GM21786 (cell line): ENCODE data around the gene SRPK2.
"Not testable (repeated sequence)": the region's sequence is repeated elsewhere in the genome, so short reads cannot be mapped to it uniquely, and the experiment has no call there.

Experiments
- ATAC-seq: cut with Tn5 transposase; IDR thresholded peaks from one replicate; pipeline ENCODE4 v1.9.1; 2021; ENCODE audit not compliant: unreplicated experiment

SRPK2 gene

DNA sequence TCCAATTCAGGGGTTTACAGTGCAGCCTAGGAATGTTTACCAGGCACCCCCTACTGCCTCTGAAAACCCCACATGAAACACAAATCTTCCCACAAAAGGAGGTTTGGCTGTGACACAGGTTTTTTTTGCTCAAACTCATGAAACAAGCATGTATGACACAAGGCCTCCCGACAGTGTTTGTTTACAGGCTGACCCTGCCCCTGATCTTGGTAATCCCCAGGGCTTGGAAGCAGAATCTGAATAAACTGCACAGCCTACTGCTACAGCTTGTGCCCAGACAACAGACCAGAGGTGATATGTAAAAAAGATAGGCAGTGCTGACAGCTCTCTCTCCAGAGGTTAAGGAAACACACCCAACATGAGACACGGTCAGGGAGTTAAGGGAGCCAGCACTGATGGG lies 190.5 kb downstream of the SRPK2 start:
- ATAC-seq = no peak

DNA sequence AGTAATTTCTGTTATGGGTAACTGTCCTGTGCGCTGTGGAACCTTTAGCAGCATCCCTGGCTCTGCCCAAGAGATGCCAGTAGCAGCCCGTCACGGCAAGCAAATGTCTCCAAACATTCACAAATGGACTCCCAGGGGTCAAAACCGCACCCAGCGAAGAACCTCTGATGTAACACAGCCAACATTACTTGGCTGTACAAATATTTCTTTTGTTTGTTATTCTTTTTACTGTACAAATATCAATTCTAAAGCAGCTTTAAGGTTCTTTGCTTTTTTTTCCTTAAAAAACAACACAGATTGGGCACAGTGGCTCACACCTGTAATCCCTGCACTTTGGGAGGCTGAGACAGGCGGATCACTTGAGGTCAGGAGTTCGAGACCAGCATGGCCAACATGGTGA lies 192.2 kb downstream of the SRPK2 start:
- ATAC-seq = no peak

DNA sequence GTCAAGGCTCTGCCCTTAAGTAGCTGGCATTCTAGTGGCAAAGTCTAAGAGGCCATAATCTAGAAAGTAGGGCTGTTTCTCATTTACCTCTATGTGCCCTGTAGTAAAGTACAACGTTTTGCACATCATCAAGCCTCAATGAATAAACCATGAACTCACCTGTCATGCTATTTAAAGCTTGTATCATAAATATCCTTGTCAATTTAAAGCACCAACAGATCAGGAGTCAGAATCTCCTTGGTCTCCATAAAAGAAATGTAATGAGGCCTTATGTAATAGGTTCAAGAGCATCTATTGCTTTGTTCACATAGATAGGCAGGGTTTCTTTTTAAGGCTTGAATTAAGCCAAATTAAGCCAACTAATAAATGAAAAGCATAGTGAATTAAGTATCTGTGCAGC lies 192.8 kb downstream of the SRPK2 start:
- no peak for ATAC-seq

DNA sequence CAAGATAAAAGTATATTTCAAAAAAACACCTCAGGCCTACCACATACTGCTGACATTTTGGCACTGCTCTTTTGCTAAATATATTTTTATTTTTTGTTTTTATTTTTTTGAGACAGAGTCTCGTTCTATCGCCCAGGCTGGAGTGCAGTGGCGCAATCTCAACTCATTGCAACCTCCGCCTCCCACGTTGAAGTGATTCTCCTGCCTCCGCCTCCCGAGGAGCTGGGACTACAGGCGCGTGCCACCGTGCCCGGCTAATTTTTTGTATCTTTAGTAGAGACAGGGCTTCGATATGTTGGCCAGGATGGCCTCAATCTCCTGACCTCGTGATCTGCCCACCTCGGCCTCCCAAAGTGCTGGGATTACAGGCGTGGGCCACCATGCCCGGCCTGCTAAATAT lies 193.8 kb downstream of the SRPK2 start:
- not testable (repeated sequence) for ATAC-seq

DNA sequence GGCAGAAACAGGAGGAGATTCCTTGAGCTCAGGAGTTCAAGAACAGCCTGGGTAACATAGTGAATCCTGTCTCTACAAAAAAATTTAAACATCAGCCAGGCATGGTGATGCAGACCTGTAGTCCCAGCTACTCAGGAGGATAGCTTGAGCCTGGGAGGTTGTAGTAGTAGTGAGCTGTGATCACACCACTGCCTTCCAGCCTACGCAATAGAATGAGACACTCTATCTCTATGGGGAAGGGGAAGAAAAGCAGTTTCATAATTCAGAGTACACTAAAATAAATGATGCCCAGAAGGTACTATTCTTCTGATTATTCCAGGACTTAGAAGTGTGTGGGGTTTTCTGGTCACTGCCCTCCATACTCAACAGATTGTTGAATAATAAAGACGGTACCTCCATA lies 197.4 kb downstream of the SRPK2 start:
- ATAC-seq = no peak

DNA sequence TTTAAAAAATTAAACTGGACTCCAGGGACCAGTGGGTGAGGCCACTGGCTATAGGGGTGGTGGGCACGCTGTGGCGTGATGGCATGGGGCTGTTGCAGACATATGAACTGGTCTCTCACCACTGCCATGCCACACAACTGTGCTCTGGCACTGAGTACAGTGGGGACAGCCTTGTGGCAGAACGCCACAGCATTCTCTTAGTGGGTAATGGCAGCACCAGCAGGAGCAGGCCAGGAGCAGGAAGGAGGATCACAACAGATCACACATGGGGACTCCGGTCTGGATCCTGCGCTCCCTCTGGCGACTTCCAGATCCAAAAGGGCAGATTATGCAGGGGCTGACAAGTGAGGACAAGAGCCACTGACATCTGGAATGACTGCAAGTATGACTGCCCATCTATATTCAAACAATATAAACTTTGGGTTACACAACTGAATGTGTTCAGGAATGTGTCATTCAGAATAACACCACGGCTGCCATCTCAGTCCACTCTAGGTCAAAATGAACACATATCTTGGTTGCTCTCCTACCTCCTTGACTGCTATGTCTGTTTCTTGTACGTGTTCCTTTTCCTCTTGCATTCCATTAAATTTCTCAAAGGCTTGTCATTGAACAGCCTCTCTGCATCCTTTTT lies 198.7 kb downstream of the SRPK2 start:
- ATAC-seq = no peak

DNA sequence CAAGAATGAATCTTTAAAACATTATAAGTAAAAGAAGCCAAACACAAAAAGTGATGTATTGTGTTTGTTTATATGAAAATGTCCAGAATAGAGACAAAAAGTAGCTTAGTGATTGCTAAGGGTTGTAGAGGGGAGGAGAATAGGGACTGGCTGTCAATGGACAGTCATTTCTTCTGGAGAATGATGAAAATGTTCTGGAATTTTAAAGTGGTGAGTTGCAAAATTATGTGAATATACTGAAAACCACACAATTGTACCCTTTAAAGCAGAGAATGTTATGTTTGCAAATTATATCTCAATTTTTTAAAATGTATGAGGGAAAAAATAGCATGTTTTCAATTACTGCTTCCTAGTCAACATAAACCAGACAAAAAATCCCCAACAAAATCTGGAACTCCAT lies 200.5 kb downstream of the SRPK2 start:
- ATAC-seq = no peak

DNA sequence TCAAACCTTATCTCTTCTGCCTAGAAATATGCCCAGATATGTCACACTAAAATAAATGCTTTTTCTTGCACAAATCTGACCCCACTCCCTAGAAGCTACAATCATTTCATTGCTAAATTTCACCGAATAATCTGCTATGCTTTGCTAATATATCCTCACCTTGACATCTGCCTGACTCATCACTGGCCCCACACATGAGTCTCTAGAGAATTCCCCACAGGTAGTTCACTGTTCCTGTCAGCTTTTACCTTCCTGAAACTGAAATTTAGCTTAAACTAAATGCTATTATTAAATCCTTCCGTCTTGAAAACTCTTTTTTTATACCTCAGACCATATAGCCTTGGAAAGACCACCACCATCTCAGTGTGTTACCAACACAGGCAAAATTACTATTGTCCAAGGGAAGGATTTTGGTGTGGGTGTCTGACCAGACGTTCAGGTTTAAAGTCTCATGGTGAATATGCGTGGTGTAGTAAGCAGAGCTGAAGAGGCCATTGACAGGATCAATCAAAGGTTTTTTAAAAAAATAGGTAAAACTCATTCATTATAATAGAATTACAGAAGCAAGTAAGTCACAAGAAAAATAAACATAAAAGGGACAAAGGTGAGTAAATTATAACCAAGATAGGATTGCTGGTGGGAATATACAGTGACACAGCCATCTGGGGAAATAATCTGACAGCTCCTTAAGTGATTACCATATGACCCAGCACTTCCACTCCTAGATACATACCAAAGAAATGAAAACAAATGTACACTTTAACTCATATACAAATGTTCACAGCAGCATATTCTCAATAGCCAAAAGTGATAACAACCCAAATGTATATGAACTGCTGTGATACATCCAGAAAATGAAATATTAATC lies 201.2 kb downstream of the SRPK2 start:
- peak; percentile 70 for ATAC-seq

DNA sequence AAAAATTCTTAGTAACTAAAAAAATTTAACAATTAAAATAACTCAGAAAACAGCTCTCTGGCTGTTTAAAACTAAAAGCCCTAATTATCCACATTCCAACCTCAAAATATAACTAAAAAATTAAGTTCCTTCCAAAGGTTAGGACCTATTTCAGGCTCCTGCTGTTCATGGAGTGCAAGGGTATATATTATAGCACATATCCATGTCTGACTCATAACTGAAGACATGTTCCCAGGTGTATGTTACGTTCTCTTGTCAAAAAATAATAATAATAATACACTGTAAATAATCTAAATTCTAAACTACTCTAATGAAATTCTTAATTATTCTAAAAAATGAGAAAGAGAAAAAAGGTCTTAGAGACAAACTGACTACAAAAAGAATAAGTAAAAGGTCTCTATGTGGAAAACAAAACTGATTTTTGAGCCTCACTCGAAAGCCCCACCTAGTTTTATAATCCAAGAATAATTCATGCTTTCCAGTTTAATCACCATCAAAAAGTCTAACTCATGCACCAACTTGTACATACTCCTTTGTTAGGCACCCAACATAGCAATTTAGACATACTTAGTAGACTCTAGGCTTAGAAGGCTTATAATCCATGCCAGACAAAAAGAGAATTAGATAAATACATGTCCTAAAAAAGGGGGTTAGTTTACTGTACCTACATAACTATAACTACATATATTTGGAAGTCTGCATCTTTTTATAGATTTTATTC lies 203.3 kb downstream of the SRPK2 start:
- no peak for ATAC-seq

DNA sequence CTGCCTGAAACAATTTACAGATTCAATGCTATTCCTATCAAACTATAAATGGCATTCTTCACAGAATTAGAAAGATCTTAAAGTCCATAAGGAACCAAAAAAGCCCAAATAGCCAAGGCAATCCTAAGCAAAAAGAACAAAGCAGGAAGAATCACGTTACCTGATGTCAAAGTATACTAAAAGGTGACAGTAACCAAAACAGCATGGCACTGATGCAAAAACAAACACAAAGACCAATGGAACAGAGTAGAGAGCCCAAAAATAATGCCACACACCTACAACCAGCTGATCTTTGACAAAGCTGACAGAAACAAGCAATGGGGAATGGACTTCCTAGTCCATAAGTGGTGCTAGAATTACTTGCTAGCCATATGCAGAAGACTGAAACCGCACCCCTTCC lies 208.7 kb downstream of the SRPK2 start:
- no peak for ATAC-seq

DNA sequence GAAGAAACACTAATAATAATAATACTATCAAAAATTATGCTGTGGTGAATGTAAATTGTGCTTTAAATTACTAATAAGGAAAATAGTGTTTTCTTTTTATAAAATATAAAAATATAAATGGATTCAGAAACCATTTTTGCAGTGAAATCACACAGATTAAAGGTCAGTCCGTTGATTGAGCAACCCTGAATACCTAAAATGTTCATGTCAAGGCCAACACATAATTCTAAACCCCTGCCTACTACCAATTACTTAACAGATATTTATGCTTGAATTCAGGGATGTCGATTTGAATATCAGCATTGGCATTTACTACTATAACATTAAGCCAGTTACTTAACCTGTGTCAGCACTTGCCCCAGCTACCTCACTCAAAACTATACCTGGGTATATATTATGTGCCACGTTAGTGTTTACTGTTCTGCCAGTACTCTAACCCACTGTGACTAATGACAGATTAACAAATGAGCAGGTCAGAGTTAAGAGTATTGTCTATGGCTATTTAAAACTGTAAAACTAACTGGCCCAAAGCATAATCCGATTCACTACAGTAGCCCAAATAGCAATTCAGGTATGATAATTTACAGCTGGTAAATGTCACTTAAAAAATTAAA lies 209.7 kb downstream of the SRPK2 start:
- ATAC-seq = no peak

DNA sequence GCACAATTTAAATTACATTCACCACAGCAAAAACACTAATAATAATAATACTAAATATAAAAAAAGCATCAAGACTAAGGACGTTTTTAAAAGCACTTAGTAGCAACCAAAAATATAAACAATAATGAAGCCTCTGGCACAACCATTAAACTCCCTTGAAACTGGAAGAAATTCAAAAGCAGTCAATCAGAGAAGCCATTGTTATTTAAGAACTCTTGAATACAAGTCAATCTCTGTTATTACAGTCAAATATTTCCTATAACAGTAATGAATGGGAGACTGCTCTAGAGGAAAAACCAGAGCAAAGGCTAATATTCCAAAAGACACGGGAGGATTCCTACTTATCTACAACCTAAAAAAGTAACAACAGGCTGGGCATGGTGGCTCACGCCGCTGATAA lies 210.5 kb downstream of the SRPK2 start:
- ATAC-seq = no peak

DNA sequence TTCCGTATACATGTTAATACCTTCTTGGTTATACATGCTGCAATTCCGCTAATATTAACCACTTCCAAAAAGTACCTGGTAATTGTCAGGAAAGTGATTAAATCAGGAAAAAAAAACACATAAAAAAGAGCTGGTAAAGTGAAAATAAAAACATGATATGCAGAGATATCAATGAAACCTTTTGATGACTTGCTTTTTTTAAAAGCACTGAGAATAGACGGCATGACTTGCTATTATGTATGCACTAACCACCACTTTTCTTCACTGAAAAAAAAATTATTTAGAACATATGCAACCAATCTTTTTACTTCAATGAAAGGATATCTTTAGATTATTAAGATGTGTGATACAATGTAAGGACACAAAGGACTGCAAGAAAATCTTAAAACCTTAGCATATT lies 211.7 kb downstream of the SRPK2 start:
- no peak for ATAC-seq

DNA sequence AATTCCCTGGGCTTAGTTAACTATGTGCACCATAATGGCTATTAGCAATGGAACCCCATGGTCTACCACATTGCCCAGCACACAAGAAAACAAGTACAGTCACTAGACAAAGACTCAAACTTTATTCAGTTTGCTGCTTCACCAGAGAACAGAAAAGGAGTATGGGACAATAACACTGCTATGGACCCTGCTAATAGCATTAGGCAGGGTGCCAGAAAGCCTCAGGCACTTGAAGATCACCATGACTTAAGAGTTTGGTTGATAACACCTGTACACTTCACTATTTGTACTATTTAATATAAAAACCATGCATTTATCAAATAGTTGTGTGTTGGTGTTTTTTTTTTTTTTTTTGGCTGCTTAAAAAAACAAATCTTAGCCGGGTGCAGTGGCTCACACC lies 215.1 kb downstream of the SRPK2 start:
- no peak for ATAC-seq

DNA sequence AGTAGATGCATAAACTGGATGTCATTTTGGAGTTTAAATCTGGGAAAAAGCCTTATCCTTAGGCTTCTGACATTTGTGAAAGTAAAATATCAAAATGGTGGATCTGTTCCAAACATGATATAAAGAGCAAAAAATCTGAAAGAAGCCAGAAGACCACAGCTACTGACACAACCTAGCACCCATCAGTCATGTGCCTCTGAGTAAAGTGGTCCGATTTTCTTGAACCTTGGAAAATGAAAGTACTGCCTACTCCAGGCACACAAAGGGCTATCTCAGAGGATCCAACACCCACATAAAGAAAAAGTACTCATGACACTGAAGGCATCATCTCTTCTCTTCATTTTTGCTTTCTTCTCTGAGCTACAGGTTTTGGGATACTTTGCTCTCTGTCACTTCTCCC lies 224.0 kb downstream of the SRPK2 start:
- no peak for ATAC-seq

DNA sequence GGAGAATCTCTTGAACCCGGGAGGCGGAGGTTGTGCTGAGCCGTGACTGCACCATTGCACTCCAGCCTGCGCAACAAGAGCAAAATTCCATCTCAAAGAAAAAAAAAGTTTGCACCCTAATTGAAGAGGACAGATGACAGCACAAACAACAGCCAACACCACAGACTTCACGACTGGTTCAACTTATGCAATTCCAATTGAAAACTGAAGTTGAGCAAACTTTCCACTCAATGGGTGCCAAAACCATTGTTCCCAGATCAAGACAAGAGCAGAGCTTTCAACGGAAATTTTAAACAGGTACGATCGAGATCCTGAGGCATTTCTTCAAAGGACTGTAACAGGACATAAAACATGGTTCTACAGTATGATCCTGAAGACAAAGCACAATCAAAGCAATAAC lies 225.0 kb downstream of the SRPK2 start:
- no peak for ATAC-seq

DNA sequence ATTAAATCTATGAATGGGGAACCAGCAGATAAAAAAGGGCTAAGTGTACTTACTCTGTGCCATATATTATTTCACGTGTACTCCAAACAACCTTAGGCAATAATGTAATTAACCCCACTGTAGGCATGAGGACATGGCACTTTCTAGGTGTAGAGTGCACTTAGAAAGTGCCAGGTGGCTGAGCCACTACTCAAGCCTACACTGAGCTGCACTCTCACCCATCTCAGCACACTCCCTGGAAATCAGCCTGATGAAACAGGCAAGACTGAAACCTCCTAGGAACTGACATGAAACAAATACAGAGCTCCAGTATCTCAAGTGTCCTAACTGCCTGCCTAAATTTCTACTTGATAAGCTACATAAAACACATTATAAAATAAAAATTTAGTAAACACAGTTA lies 227.4 kb downstream of the SRPK2 start:
- no peak for ATAC-seq

DNA sequence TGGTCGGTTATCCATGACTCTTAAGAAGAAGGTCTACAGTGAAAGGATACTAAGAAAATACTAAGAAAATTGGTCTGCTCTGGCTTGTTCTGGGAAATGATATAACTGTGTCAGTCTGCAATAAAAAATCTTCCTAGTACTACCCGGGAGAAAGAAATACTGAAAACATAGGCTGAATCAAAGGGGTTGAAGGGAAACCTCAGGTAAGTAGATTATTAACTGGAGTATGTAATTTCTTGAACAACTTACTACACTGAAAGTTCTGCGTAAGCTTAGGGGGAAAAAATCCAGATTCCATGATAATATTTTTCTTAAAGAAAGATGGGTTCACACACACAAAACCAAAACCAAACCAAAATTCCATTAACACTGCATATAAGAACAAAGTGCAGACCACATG lies 231.4 kb downstream of the SRPK2 start:
- ATAC-seq = no peak

DNA sequence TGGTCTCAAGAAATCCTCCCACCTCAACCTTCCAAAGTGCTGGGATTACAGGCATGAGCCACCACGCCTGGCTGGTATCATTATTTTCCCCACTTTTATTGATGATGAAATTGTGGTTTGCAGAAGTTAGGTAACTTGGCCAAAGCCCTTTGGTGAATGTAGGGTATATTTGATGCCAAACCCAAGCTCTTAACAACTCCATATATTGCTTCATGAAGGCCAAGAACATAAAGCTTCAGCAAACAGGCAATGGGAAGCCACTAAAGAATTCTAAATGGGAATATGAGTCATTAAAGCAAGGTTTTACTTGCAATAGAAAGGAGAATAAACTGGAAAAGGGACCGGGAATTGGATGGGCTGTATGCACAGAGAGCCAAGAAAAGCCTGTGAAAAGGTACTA lies 232.0 kb downstream of the SRPK2 start:
- no peak for ATAC-seq

DNA sequence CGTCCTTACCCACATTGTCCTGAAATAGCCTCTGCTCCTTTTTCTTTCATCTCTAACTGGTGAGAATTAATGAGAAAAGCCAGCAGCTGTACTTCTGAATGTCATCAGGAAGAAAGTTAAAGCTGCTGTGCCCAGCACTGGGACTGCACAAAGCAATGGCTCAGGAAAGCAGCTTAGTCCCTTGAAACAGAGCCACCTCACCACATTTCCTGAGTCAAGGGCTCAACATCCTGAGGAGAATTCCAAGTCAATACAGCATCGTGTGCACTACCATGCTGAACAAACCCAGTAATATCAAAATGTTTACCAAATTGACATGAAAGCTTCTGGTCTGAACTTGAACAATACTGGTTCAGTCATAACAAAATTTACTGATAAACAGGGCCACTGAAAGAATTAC lies 234.6 kb downstream of the SRPK2 start:
- ATAC-seq = no peak

DNA sequence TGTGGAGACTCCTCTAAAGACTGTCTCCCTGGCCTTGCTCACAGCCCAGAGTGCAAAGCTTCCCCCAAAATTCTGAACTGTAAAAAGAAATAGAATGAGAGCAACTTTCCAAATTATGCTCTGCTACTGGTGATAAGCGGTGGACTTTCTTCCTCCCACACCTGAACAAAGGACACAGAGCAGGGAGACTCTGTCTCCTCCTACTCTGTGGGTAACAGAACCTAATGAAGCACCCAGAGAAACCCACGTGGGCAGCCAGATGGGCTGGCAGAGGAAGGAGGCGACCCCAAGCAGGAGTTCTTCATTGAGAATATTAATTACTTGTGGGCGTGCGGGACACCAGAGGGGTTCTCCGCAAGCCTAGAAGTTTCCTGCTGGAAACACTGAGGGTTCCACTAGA lies 235.2 kb downstream of the SRPK2 start:
- no peak for ATAC-seq

DNA sequence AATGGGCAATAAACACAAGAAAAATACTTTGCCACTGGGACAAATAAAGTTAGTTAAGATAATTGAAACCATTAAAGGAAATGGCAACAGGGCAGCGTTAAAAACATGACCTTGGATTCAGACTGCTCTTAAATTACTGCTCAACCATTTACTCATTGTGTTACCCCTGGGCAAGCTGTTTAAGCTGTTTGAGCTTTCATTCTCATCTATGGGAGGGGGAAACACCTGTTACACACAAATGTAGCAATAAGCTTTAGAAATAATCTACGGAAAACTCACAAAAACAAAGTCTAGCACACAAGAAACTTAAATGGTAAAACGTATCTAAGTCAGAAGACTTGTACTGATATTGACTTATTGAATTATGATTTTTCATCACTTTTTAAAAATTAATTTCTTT lies 237.6 kb downstream of the SRPK2 start:
- ATAC-seq = no peak
